NCI-H524 (cell line): ENCODE measurements around the gene GLMP.

ENCODE experiments used
- DNase-seq, 2 experiments: peaks; one replicate each; lab custom pipeline; 2025; lab: John Stamatoyannopoulos, UW

GLMP gene

DNA sequence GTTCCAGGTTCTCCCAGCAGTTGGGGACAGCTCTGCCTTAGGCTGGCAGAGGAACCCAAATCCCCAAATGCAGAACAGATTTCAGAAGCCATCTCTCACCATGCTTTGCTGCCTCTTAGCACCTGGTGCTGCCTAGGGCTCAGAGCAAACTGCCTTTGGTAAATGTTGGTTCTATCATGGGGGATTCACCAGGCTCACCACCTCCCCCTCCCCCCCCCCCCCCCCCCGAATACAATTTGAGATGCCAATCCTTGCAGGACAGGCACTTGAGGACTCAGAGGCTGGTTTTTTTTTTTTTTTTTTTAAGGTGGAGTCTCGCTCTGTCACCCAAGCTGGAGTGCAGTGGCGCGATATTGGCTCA is 47.2 kb downstream of the GLMP start:
- DNase-seq = peak in 1 of 2 experiments; percentile 9

DNA sequence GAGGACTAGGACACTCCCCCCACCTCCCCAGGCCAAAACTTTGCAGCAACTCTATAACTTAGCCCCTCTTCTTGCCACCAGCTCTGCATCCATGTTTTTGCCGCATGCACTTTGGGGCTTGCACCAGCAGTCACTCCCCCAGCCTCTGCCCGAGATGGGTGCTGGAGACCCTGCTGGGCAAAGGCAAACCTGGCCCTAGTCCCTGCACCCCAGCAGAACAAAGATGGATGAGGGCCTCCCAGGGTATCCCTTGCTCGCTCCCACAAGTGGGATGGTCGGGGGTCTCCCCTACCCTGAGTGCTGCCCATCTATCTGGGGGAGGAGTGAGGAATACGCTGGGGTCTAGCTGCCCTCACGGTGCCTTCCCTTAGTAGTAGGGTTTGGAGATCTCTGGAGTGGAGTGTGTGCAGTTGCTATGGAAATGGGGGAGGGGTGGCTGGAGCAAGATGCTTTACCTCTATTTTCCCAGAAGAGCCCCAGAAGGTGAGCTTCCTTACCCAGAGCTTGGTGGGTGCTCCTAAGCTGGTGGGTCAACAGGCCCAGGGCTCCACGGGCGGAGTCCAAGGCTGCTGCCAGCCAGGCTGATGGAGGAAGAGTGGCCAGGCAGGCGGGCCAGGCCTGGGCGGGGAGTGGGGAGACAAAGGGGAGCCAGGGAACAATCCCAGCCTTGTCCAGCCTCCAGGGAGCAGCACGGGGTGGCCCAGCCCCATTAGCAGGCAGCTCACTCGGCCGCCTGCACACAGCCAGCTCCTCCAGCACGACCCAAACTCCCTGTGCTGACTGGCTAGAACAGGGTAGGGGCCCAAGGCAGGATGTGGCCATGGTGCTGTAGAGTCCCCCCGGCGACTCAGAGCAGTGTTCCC is 47.8 kb downstream of the GLMP start, which contains the start of gene PAQR6:
Gene PAQR6 (minus strand): TSS at position 597 of the 863 bp plus-strand sequence. CDS start 1,325 bp downstream, outside the sequence.
- no peak for DNase-seq

DNA sequence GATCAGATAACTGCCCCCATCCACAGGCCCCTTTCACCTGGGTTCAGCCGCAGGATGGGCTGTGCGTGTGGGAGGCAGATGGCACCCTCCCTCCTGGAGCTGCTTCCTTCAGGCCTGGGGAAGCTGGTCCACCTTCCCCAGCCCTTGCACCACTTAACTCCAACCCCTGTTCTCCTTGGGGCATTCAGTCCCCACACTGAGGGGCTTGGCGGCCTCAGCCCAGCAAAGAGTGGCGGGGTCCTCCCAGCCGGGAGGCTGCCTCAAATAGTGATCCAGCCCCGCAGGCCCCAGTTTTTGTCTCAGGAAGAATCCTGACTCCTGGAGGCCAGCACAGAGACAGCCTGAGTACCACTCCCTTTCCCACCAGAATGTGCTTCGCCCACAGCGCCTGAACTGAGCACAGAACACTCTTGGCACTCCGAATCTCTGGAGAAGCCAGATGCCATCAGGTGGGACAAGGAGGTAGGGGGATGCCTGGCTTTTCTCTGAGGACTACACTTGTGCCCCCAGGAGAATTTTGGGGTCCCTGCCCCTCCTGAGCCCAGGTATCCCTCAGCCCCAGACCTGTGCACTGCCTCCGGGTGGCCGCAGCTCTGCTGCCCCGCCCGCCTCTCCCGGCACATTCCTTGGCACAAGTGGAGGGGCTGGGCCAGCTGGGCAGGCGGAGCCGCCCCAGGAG is 48.6 kb downstream of the GLMP start:
- DNase-seq = no peak

DNA sequence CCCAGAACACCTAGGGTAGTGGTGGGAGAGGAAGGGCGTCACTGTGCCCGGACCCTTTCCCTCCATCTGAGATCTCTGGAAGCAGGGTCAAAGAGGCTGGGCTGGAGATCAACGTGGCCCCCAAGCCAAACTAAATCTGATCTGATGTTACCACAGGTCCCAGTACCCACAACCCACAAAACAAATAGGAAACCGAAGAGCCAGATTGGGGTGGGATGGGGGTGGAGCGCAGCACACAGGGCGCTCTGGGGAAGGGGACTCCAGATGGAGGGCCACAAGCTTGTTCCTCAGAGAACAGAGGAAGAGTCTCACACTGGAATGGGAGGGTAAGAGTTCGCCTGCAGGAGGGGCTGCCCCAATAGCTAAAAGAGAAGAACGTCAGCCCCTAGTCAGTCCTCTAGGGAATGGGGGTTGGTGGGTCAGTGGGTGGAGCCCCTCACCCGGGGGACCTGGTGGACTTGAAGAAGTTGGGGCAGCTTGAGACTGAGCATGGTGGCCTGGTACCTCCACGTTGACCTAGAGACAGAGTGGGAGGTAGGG is 49.2 kb downstream of the GLMP start:
- DNase-seq = no peak

DNA sequence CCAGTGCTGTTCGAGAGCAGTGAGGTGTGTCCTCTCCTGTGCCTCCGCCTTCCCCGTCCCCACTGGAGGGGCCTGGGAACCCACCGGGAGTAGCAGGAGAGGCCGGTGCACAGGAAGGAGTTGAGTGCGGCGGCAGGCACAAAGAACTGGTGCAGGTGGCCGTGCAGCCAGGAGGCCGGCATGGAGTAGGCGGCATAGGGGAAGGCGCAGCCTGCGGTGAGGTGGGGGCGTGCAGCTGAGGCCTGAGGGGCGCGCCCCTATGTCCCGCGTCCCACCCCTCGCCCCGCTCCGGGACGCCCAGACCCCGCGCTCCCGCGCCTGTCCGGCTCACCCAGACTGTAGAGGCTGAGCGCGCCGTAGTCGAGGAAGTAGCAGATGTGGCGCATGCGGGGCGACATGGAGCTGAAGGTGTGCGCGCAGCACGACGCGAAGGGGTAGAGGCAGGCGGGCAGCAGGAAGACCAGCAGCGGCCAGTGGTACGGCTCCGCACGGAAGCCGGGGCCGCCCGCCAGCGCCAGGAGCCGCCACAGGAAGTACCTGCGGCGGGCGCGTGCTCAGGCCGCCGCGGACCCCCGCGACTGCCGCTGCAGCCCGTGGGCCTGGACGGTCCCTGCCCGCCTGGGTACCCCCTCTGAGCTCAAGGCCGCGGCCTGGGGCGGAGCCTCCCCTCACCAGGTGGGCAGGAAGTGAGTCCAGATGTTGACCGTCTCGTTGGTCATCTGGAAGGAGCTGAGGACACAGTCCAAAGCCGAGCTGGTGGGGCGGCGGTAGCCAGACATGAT is 49.8 kb downstream of the GLMP start:
- DNase-seq = peak in 1 of 2 experiments; percentile 43

DNA sequence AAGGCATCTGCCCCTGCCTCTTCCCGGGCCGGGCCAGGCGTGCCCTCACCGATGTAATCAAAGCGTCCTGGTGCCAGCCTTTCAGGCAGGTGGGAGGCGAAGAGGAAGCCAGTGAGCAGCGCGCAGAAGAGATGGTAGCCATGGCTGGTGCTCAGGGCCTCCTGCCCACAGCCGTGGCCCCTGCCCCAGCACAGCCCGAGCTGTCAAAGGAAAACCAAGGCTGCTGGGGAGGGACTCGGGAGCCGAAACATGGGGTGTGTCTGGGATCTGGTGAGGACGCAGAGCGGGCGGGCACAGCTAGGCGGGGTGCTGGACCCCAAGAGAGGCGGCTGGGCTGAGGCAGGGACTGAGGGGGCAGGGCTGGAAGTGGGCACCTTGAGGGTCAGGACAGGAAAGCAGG is 50.8 kb downstream of the GLMP start:
- DNase-seq = no peak

DNA sequence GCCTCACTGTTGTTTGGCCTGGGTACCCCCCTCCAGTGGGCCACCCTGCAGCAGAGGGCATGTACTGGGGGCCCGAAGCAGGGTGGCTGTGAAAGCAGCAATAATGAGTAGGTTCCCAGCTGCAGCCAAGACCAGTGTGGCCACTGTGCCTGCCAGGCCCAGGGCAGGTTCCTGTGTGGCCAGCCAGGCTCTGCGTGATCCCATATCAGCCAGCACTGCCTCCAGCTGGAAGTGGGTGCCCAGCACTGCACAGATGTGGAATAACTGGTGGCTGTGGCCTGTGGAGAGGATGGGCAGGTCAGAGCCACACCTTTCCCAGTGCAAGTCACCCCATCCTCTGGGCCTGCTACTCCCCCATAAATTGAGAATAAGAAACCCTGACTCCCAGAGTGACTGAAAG is 51.4 kb downstream of the GLMP start:
- no peak for DNase-seq

DNA sequence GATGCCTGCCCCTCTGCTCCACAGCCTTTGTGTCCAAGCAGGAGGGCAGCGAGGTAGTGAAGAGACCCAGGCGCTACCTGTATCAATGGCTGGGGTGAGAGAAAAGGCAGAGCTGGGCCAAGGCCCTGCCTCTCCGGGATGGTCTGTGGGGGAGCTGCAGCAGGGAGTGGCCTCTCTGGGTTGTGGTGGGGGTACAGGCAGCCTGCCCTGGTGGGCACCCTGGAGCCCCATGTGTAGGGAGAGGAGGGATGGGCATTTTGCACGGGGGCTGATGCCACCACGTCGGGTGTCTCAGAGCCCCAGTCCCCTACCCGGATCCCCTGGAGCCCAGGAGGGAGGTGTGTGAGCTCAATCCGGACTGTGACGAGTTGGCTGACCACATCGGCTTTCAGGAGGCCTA is 52.7 kb downstream of the GLMP start:
- DNase-seq = no peak
